RPMI7951 (cell line): ENCODE data around the gene AFF3. TPM values are rescaled to one million over a fixed set of nuclear protein-coding genes. Genes with fewer than 3 reads are reported as not detected.
"Not testable (repeated sequence)": the region's sequence is repeated elsewhere in the genome, so short reads cannot be mapped to it uniquely, and the experiment has no call there.

Experiments
- DNase-seq: peaks from one replicate; pipeline ENCODE4 v3.0.0-alpha.2; 2012; ENCODE audit warnings: low read depth
- total RNA-seq: library from RNA; depleted of rRNA; stranded (reverse); fragments of >200 nt; shearing (Covaris generic); gene quantifications from 2 replicates; pipeline ENCODE4 v1.2.3, GENCODE V29; 2014

AFF3 gene
- total RNA-seq, 1 experiment from 2014 or later = 1.3 TPM

DNA sequence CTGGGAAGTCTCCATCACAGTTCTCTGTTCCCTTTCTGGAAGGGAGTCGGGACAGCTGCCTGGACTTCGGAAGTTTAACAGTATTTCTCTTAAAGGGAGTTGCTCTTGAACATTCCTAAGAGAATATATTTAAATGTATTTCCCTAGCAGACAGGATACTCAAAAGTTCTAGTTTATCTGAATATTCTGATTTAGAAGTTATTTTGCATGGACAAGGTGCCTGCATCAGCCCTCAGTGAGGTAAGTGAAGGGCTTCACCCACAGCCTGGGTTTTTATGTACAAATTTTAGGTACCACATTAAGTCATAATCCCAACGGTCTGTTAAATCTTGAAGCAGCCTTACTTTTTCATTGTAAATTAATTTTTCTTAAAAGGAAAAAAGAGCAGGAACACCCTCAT, 587.5 kb downstream of the AFF3 start:
- no peak for DNase-seq

DNA sequence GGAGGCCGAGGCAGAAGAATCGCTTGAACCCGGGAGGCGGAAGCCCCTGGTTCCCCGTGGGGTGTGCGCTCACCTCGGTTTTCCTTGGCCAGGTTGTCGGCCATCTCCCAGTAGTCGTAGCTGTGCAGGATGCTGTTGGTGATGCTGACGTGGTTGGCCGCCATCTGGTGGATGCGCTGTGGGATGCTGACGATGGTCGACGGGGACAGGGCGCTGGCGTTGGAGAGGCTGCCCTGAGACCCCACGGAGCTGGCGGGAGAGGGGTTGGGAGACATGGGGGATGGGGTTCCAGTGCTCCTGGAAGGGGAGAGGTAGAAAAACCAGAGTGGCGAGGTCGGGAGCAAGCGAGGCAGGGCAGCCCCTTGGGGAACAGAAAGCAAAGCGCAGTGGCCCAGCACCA, 588.2 kb downstream of the AFF3 start:
- DNase-seq = no peak

DNA sequence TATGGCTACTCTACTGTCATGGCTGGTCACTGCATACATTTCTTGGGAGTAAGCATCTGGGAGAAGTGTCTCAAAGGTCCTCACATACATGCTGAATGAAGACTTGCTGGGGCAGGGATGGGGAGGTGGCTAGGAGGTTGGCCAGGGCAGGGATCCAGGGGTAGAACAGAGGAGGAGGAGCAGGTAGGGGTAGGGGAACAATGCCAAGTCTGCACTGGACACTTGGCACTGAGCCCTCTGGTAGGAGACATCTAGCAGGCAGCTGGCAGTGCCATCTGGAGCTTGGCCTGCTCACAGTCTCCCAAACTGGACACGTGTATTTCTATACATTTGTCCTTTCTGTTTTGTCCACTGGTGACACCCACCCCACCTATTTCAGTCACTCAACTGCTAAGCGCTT, 589.9 kb downstream of the AFF3 start:
- no peak for DNase-seq

GRCh38 chr2:99550368-99550767, 592.0 kb downstream of the AFF3 start:
- DNase-seq = no peak

DNA sequence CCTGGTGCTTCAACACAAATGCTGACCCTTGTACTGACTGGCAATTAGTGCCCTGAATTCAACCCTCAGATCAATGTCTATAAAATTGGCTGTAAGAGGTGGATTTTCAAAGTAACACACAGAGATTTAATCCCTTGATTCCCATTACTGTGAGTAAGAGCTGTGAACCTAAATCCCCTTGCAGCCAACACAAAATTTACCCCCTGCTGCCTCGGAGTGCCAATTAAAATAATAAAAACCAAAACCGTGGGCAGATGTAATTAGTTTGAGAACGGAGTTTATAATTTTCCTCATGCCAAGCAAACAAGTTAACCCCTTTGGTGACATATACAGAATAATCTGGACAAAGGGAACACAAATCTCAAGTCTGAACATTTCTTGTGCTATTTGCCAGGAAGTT, 596.8 kb downstream of the AFF3 start:
- DNase-seq = no peak

DNA sequence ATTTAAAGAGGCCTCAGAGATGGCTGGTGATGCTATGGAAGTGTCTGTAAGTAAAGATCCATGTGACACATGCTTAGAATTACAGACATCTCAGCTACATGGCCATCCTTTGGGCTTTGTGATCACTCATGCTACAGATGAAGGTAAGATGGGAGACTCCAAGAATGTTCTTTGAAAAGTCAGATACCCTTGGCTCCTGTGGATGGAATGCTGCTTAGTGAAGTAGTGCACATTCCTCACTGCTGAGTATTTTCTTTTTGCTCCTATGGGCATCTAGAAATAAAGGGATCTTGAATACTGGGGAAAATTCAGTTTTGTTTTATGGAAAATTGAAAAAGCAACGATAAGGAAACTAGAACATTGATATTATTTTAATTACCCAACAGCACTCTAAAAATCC, 597.3 kb downstream of the AFF3 start:
- DNase-seq = no peak

- no peak for DNase-seq
Observed at GRCh38 chr2:99544608-99545007, 597.8 kb downstream of the AFF3 start.

- no peak for DNase-seq
Observed at GRCh38 chr2:99543247-99543646, 599.1 kb downstream of the AFF3 start.

DNA sequence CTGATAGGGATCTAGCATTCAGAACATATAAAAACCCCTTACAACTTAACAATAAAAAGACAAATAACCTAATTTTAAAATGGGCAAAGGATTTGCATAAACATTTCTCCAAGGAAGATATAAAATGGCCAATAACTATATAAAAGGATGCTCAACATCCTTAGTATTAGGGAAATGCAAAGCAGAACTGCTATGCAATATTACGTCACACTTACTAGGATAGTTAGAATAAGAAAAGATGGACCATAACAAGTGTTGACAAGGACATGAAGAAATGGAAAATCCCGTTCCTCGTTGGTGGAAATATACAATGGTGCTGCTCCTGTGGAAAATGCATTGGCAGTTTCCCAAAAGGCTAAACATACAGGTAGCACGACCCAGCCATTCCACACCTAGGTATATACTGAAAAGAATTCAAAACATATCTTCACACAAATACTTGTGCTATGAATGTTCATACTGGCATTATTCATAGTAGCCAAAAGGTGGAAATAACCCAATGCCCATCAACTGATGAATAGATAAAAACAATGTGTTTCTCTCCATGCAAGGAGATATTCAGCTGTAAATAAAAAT, 604.4 kb downstream of the AFF3 start:
- DNase-seq = no peak

DNA sequence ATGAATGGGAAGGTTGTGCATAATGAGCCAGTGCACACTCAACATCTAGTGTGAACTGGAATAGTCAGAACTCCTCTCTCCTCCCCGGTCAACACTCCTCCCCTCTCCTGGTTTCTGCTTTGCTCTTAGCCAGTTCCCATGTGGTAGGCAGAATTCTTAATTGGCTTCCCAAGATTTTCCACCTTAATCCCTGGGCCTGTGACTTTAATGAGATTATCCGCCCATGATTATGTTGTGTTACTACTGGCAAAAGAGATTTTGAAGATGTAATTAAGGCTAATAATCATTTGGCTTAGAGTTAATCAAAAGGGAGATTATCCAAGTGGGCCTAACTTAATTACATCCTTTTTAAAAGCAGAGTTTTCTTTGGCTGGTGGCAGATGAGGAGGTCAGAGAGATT, 618.3 kb downstream of the AFF3 start:
- no peak for DNase-seq

GRCh38 chr2:99522157-99522556, 620.2 kb downstream of the AFF3 start:
- no peak for DNase-seq

GRCh38 chr2:99520813-99521212, 621.6 kb downstream of the AFF3 start:
- DNase-seq = peak; percentile 11

DNA sequence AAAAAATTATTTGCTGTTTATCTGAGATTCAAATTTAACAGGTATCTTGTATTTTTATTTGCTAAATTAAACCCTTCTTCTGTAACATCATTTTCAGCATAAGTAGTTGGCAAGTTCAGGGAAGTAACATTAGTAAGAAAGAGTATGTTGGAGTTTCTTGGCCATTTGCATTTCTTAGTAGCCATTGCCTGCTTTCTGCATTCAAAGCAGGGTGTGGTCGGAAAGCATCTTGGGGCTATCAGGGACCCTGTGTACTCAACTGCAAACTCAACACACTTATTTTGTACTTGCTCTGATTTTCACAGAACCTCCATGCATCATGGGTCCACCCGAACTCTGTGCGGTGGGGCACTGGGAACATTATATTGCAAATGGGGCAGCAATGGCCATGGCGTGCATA, 622.2 kb downstream of the AFF3 start:
- no peak for DNase-seq

GRCh38 chr2:99514357-99514756, 628.0 kb downstream of the AFF3 start:
- DNase-seq = no peak

- no peak for DNase-seq
Observed at GRCh38 chr2:99512181-99512591, 630.2 kb downstream of the AFF3 start.

- no peak for DNase-seq
Observed at GRCh38 chr2:99509387-99509786, 633.0 kb downstream of the AFF3 start.

DNA sequence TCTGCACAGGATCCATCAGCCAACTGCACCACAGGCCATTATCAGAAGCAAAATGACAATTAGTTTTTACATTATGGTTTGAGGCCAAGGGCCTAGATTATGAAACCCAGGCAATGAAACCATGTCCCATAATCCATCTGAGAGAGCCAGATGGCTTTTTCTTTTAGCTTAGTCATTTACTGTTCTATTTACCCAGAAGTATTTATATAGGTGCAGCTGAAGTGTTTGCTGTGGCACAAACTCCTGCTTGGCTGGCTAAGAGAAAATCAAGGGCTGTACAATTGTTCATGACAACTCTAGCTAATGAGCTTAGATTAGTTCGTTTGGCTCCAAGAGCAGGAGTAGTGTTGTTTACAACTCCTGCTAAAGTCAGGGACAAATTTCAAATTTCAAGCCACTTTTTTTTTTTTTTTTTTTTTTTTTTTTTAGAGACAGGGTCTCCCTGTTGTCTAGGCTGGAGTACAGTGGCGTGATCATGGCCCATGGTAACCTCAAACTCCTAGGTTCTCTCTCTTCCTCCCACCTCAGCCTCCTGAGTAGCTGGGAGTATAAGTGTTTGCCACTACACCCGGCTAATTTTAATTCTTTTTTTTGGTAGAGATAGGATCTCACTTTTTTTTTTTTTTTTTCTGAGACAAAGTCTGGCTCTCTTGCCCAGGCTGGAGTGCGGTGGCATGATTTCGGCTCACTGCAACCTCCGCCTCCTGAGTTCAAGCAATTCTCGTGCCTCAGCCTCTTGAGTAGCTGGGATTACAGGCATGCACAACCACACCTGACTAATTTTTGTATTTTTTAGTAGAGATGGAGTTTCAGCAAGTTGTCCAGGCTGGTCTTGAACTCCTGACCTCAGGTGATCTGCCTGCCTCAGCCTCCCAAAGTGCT, 634.2 kb downstream of the AFF3 start:
- no peak for DNase-seq

- no peak for DNase-seq
Observed at GRCh38 chr2:99504844-99505584, 637.4 kb downstream of the AFF3 start.

DNA sequence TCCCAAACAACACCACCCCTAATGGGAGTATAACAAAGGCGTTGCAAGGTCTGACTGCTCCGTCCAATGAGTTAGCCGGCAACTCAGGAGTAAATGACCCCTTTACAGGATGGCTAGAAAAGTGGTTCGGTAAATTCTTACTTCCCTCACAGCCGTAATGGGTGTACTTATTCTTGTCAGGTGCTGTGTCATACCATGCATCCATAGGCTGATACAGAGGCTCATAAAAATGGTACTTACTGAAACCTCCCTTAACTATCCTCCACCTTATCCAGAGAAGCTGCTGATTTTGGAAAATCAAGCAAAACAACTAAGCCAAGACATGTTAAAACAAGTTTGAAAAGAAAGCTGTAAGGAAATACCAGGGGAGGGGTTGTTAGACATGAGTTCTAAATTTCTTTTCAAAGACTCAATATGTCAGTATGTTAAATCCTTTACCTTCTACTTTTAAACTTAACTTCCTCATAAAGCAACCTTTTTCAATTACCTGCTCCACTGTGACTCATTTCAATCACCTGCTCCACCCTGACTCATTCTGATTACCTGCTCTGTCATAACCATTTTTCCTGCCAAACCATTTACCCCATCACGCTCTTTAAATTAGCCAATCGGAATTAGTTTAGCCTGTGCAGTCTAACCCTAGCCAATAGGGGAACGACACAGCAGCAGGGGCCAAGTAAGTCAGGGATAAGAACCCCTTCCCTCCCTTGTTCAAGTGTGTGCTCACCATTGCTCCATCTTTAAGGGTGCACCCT, 638.6 kb downstream of the AFF3 start:
- DNase-seq = not testable (repeated sequence)

GRCh38 chr2:99496021-99496420, 646.4 kb downstream of the AFF3 start:
- no peak for DNase-seq
